Stimulated activated CD4-positive, alpha-beta T cell treated with anti-CD3 and anti-CD28 coated beads, Interleukin-1b, Interleukin-23, amount 100 ng/mL, for 4 hours (primary cell): ENCODE results near the gene DUSP6.
"Not testable (repeated sequence)": the region's sequence is repeated elsewhere in the genome, so short reads cannot be mapped to it uniquely, and the experiment has no call there.

Source experiments
- DNase-seq, 2 donors: peaks; one replicate each; pipeline ENCODE4 v3.0.0-alpha.2; 2020; ENCODE audit warnings: low read depth in 2 of 2

The DUSP6 gene

GRCh38 chr12:89351489-89352241, 636 bp downstream of the DUSP6 start:
- DNase-seq = peak; percentile 28 to 29

GRCh38 chr12:89350630-89351488, 1.4 kb downstream of the DUSP6 start:
- DNase-seq = peak in 1 of 2 donors; percentile 18

GRCh38 chr12:89350260-89350629, 2.1 kb downstream of the DUSP6 start:
- DNase-seq = no peak

GRCh38 chr12:89349814-89350213, 2.5 kb downstream of the DUSP6 start:
- DNase-seq = no peak

GRCh38 chr12:89348894-89349699, 3.2 kb downstream of the DUSP6 start:
- no peak for DNase-seq

GRCh38 chr12:89347325-89347829, 4.9 kb downstream of the DUSP6 start:
- DNase-seq = no peak

GRCh38 chr12:89346741-89347324, 5.5 kb downstream of the DUSP6 start:
- no peak for DNase-seq

GRCh38 chr12:89345830-89346740, 6.2 kb downstream of the DUSP6 start:
- DNase-seq = no peak

- DNase-seq = no peak
These were observed 6.9 kb downstream of the DUSP6 start for GRCh38 chr12:89345376-89345775.

- DNase-seq = no peak
These were observed 7.5 kb downstream of the DUSP6 start for GRCh38 chr12:89344862-89345202.

GRCh38 chr12:89344043-89344861, 8.0 kb downstream of the DUSP6 start:
- no peak for DNase-seq

- no peak for DNase-seq
These were observed 9.2 kb downstream of the DUSP6 start for GRCh38 chr12:89343127-89343526.

- no peak for DNase-seq
These were observed 11.4 kb downstream of the DUSP6 start for GRCh38 chr12:89340861-89341260.

- DNase-seq = no peak
These were observed 12.8 kb downstream of the DUSP6 start for GRCh38 chr12:89339526-89339925.

GRCh38 chr12:89337136-89337535, 15.2 kb downstream of the DUSP6 start:
- DNase-seq = not testable (repeated sequence)

- no peak for DNase-seq
These were observed 16.7 kb downstream of the DUSP6 start for GRCh38 chr12:89335452-89336244.

- no peak for DNase-seq
These were observed 17.6 kb downstream of the DUSP6 start for GRCh38 chr12:89334548-89335169.

GRCh38 chr12:89333564-89334252, 18.6 kb downstream of the DUSP6 start:
- DNase-seq = no peak
